ENCODE results near the gene LRRTM3.

LRRTM3 gene

GRCh38 chr10:67033878-67034277, 108.0 kb downstream of the LRRTM3 start:
- DNase-seq = no peak

GRCh38 chr10:67036808-67037207, 111.0 kb downstream of the LRRTM3 start:
- DNase-seq = no peak

DNA sequence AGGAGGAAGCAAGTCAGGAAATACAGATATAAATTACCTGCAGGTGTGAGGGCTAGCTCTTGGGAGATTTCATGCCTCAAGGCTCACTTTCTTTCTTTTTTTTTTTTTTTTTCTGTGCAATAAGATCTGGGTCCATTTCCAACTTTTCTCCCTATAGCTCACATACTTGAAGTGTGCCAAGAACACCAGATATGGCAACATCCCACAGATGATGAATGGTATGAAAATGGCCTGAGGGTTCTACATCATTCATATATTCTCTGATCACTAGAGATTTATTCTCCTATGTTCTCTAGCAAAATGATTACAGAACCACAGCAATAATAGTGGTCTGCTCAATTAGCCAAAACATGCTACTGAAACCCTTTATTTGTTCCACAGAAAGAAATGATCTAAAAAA, 117.2 kb downstream of the LRRTM3 start:
- DNase-seq = no peak

- no peak for DNase-seq
Measured at GRCh38 chr10:67045404-67045803, 119.6 kb downstream of the LRRTM3 start.

DNA sequence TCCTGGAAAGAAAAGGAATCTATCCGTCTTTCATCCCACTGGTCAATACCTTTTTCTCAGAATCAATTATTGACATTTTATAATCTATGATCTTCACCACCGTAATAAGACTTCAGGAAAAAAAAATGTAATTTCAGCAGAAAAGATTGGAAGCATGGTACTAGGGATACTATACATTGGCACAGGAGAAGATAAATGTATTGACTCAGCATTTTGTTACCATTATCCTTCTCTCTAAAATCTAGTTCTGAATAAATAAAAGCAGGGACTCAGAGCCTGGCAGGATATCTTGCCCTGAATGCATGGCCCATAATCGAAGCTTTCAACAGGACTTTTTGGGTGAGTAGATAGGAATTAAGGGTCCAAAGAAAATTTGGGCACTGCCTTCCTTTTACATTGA, 120.7 kb downstream of the LRRTM3 start:
- DNase-seq = no peak

DNA sequence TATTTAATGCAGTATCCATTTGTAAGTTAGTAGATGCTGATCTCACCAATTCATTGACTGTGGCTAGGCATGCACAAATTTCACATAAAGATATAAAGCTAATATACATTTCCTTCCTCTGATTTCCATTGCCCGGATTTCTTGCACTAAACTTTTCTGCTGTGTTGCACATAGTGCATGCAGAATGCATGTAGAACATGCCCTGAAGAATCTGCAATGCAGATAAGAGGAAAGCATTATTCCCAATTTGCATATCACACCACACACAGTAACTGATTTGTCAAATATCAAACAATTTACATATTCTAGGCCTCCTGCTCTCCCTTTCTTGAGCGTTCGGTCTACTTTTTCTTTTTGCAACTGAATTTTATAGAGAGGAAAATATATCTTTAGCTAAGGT, 124.2 kb downstream of the LRRTM3 start:
- DNase-seq = no peak

DNA sequence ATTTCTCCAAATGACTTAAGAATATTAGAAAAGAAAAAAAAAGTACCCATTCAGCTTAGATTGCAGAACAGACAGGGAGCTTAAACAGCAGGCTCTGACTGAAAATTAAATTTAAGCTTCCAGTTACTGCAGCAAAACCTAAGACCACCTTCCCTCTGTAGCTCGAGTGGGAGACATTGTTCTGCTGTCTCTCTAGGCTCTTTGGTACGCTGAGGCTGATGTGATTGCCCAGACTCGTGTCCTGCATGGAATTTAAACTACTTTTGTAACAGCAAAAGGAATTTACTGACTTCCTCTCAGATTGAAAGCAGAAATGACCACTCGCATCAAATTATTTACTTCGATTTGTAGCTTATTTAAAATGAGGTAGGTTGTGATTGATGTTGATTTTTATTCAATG, 124.6 kb downstream of the LRRTM3 start:
- no peak for DNase-seq

- no peak for DNase-seq
Measured at GRCh38 chr10:67072654-67073053, 146.8 kb downstream of the LRRTM3 start.

- no peak for DNase-seq
Measured at GRCh38 chr10:67075491-67075971, 149.7 kb downstream of the LRRTM3 start.

GRCh38 chr10:67076144-67076543, 150.3 kb downstream of the LRRTM3 start:
- no peak for DNase-seq

- DNase-seq = no peak
Measured at GRCh38 chr10:67077376-67077775, 151.5 kb downstream of the LRRTM3 start.

- no peak for DNase-seq
Measured at GRCh38 chr10:67079126-67079525, 153.3 kb downstream of the LRRTM3 start.

- DNase-seq = no peak
Measured at GRCh38 chr10:67086327-67087134, 160.7 kb downstream of the LRRTM3 start.

GRCh38 chr10:67087135-67087425, 161.2 kb downstream of the LRRTM3 start:
- no peak for DNase-seq

DNA sequence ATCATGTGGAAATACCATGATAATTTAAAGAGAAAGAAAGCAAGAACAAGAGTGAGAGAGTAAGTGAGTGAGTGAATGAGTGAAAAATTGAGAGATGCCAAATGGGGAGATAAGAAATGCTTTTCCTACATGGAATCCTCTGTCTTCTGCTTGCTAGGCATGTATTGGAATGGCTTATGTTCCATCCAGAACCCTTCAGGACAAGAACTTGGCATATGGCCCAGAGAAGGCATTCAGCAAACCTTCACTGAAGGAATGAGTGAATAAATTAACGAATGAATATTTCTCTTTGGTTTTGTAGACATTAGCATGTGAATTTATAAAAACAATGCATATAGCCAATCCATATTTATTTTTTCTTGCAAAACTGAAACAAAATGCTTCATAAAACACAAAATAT, 162.2 kb downstream of the LRRTM3 start:
- DNase-seq = no peak

GRCh38 chr10:67095531-67095930, 169.7 kb downstream of the LRRTM3 start:
- DNase-seq = no peak

DNA sequence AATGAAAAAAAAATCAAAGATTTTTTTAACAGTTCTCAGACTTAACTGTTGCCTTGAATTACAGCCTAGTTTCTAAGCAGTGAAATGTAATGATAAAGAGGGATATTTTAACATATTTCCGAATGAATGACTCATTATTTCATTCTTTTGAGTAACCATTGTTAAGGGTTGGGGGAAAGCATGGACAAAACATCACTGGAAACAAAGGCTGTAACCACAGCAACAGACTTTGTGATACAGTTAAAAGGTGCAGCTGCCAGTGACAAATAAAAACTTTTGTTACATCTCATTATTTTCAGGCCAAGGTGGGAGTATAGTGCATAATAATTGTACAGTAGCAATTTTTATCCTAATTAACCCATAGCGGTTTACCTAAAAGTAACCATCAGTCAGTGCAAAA, 172.6 kb downstream of the LRRTM3 start:
- DNase-seq = no peak

DNA sequence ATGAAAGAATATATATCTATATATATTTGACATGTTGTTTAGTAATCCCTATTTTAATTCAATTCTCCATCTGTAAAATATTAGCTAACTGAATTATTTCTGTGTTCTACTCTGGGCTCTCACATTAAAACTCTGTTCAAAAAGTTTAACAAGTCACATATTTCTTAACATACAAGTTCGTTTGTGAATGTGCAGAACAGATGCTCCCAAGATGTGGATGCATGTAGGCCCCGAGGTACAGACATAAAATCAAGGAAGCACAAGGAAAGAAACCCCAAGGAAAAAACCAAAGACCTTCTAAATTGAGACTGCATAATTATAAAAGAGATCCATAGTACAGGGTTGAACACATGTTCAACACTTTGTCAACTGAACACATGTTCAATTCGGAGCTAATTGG, 175.1 kb downstream of the LRRTM3 start:
- no peak for DNase-seq

GRCh38 chr10:67107670-67108069, 181.8 kb downstream of the LRRTM3 start:
- no peak for DNase-seq

DNA sequence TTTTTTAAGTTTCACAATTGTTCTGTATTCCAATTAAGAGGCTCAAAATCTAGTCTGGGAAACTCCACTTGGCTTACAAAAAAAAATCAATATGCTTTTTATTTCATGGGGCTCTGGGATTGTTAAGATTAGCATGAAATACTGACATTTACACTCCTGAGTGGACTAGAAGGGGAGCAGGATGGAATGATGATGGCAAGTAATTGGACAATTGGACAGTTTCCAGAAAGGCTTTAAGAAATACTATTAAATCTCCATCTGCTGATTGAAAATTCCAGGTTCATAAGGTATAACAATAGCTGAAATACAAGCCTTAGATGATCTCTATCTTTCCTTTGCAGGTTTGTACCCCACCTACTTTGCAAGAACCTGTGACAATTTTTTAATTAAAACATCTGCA, 184.4 kb downstream of the LRRTM3 start:
- DNase-seq = no peak

GRCh38 chr10:67112765-67113164, 186.9 kb downstream of the LRRTM3 start:
- DNase-seq = no peak

GRCh38 chr10:67114945-67115344, 189.1 kb downstream of the LRRTM3 start:
- no peak for DNase-seq

GRCh38 chr10:67115972-67116371, 190.1 kb downstream of the LRRTM3 start:
- no peak for DNase-seq

DNA sequence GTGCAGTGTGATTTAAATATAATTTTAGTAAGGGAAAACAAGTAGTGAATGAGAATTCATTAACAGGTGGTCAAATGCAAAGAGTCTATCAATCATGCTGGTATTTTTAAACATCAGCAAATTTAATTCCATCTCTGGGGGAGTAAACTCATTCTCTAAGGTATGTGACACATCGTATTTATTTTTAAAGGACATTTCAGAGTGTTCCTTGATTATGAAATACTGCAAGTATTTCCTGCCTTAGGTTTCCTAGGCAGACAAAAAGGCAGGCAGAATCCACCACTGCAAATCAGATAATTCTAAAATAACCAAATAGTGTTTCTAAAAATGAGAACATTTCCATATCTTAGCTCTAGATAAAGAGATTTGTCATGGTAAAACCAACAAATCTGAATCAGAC, 193.8 kb downstream of the LRRTM3 start:
- no peak for DNase-seq

- DNase-seq = no peak
Measured at GRCh38 chr10:67127441-67127840, 201.6 kb downstream of the LRRTM3 start.
